ENCODE results near the gene ANK3.
"Not testable (repeated sequence)": the region's sequence is repeated elsewhere in the genome, so short reads cannot be mapped to it uniquely, and the experiment has no call there.

ANK3 gene

GRCh38 chr10:60309891-60310290, 79.8 kb downstream of the ANK3 start:
- no peak for DNase-seq

DNA sequence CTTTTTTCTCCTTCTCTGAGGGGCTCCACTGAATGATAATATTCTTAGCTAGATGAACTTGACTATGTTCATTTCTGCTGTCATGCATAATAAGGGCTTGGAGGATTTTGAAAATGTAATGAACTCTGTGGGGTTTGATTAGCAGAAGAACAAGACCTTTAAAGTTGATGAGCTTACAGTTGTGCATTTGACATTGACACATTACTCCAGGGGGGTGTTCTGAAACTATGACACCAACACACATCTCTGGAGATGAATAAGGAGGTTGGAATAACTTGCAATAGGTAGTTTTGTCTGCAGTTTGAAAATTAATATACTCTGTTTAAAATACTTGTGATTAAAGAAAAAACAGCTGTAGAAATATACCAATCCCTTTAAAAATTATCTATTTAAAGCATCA, 80.3 kb downstream of the ANK3 start:
- peak in 2 of 56 donors; percentile 4 to 33 for DNase-seq

- DNase-seq, result no peak
These were observed 84.2 kb downstream of the ANK3 start for GRCh38 chr10:60305380-60305892.

DNA sequence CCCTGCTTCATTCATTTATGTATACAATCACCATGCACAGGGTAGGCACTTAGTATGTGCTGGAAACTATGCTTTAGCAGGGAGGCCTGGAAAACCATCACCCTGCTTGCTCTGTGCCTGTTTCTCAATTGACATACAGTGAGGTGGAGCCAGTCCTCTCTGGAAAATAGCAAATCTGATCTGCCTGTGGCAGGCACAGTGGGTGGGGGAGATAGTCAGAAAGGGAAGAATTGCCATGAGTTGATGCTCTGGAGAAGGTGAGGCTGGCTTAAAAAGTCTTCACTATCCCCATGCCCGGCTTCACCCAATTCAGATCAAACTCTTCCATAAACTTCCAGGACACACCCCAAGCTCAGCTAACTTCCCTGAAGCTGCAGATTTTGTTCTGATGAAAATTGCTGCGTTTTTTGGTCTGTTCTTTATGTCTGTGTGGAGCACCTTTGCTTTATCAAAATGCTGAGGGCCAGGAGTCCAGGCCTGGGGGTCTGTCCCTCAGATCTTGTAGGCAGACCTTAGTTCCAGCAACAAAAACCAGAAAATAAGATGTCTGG, 84.8 kb downstream of the ANK3 start:
- DNase-seq, result no peak

GRCh38 chr10:60303778-60304177, 85.9 kb downstream of the ANK3 start:
- no peak for DNase-seq

DNA sequence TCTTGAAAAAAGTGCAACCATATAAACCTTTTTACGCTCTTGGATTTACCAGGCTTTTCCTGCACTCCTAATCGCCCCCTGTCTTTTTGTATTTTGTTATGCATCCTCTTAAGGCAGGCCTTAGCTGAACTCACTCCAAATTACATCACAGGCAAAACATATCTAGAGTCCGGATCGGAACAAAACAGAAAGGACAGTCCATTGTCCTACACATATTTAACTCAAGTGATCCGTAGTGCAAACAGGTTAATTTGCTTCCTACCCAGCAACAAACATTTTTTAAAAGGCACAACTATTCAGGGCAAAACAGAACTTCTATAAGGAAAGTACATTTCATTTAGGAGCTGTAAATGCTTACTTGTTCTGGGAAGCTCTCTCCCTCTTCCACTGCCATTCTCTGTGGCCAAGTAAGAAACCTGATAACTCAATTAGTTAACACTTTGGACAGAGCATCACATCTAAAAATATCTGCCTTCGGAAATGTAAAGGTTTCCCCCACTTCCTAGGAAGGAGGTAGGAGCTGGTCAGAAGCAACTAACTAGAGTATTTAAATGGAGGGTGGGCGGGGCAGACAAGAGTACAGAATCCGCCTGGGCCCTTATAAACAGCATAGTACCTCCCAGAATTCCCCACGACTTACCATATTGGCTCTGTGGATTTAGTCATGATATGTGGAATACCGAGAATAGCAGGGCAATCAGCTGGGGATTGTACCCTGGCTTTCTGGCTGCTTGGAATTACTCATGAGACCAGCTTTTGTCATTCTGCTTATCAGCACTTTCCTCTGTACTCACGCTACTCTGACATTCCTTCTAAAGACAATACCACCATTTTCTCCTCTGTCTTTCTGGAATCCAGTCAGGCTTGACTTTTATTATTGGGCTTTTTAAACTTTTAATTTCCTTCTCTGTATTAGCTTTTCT, 89.5 kb downstream of the ANK3 start:
- DNase-seq, result peak in 2 of 56 donors; percentile 3 to 16

DNA sequence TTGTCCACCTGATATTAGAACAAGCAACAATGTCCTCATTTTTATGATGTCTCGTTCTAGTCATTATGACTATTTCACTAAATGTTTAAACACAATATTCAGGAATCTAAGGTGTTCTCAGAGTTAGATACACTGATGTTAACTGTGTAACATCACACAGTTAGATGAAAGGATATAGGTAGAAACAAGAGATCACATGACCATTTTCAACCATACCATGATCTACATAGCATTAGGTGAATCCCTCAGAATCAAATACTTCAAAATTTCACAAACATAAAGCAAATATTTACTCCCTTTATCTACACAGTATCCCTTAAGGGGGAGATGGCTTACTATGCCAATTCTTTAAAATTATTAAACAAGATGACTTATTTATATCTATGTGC, 90.3 kb downstream of the ANK3 start:
- no peak for DNase-seq

- no peak for DNase-seq
These were observed 91.0 kb downstream of the ANK3 start for GRCh38 chr10:60298408-60299389.

DNA sequence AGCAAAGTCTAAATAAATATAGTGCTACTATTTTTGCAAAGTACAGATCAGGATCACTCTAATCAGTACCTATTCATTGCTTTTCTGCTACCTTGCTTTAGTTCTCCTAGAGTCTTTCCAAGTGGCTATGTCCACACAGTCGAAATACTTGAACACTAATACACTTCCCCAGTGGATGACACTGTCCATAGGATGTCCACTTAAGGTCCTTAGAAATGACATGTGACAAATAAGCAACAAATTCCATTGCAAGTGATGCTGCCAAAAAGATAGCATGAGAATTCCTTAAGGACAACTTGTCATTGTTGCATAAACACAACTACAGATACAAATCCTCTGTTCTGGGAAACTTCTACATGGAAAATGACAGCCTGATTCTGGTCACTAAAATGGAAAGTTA, 93.6 kb downstream of the ANK3 start:
- DNase-seq, result no peak

GRCh38 chr10:60295028-60295937, 94.4 kb downstream of the ANK3 start:
- DNase-seq, result no peak

GRCh38 chr10:60293581-60294175, 96.0 kb downstream of the ANK3 start:
- no peak for DNase-seq

DNA sequence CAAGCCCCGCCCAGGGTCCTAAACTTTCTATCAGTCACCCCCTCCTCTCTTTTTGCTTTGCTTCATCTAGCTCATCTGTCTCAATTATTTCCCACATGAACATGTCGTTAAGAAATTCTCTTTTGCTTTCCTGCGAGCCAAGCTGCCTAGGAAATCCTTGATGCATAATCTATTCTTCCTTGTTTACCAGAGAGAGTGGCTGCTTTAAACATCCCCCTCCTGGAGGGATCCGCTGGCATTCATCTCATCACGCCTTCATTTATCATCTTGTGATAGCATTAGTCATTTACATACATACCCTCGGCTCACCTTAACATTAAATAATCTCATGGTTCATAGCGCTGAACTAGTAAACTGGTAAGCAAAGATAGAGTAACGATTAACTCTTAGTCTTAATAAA, 96.7 kb downstream of the ANK3 start:
- no peak for DNase-seq

DNA sequence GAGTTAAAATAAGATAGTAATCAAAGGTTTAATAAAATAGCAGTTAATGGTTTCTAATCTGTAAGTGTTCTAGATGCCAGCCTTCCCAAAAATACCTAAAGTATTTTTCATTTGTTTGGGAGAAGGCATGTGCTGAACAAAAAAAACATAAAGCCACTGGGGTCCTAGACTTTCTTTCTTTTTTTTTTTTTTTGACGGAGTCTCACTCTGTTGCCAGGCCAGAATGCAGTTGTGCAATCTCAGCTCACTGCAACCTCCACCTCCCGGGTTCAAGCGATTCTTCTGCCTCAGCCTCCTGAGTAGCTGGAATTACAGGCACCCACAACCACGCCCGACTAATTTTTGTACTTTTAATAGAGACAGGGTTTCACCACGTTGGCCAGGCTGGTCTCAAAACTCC, 97.1 kb downstream of the ANK3 start:
- DNase-seq, result not testable (repeated sequence)

GRCh38 chr10:60291344-60291930, 98.2 kb downstream of the ANK3 start:
- no peak for DNase-seq

DNA sequence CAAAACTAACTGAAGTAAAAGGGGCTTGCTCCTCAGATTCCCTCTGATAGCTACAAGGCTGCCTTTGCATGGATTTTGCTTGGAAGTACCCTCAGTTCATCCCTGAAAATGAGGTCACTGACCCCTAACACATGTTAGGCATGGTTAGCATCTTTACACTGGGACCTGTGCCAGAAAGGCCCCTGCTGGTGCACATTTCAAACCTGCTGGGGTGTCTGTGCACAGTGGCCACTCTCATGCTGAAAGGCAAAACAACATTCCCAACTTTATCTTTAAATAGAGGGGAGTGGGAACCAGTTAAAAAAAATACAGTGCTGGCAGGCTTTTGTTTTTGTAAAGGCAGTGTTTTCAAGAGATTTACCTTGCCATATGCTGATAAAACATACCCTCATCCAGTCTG, 99.1 kb downstream of the ANK3 start:
- no peak for DNase-seq

DNA sequence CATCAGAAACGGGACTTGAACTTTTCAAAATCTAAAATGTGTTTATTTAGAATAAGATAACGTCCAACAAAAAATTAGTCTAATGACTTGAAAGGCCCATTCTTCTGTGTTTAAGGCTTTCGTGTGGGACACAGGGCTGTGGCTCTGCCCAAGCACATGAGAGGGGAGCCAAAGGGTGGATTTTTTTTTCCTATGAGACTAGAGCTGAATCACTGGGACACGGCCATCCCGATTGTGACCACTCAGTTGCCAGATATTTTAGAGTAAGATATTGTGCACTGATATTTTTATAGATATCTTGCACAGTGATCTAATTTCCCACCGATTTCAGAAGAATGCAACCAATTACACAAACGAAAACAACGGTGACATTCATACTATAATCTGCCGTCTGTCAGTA, 99.9 kb downstream of the ANK3 start:
- DNase-seq, result peak in 1 of 56 donors; percentile 19

DNA sequence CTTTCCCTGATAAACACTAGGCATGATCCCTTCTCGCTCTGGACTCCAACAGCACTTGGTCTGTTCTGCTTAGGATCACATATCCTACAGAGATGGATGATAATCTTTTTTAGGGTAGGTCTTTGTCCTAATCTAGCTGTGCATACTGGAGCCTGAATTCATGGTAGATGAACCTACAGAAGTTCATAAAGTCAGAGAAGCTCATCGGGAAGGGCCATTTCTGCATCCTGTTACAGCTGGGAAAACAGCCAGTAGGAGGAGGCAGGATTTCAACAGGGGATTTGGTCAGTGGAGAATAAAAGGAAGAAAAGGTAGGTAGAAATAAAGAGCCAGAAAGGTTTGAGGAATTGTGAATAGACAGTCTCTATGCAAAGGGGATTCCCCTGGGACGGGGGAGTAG, 101.4 kb downstream of the ANK3 start:
- DNase-seq, result no peak

GRCh38 chr10:60286559-60286958, 103.1 kb downstream of the ANK3 start:
- DNase-seq, result no peak

DNA sequence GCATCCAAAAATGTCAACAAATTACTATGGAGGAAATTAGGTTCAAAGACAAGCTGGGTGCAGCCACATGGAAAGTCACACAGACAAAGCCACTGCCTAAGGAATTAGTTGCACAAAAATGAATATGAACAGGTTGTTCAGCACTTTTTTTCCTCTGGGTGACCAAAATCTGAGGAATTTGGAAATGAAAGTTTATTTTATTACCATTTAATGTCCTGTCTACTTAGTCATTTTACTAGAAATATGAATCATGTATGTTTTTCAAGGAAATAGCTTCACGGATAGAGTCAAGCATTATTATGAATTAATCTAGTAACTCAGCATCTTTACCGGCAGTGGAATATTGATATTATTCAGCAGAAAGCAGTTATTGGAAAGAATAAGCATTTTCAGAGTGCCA, 106.3 kb downstream of the ANK3 start:
- no peak for DNase-seq
